ENCODE measurements around the gene GNAT1.

GNAT1 gene

DNA sequence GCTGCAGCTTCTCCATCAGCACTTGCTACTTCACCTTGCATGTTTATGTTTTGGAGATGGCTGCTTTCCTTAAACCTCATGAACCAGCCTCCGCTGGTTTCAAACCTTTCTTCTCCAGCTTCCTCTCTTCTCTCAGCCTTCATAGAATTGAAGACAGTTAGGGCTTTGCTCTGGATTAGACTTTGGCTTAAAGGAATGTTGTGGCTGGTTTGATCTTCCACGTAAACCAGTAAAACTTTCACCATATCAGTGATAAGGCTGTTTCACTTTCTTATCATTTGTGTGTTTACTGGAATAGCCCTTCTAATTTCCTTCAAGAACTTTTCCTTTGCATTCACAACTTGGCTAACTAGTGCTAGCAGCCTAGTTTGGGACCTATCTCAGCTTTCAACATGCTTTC is 11.7 kb upstream of the GNAT1 start:
- H3K4me1 Mint-ChIP-seq: no peaks in the 10 kb centered on the region
- H3K27ac Mint-ChIP-seq: no peak overlapping the region
- H3K36me3 Mint-ChIP-seq: no peaks in the 10 kb centered on the region
- peaks cover 15% of the 10 kb centered on the region for H3K27me3 Mint-ChIP-seq
- H3K9me3 Mint-ChIP-seq: no peaks in the 10 kb centered on the region
- DNase-seq (ENCODE audit: low spot score in 2 of 2) (no peak), ATAC-seq (ENCODE audit: low read depth) (no peak)
- no peak overlapping the region for H3K4me3 Mint-ChIP-seq

- Mint-ChIP-seq H3K9me3 (no peaks in the 10 kb centered on the region), H3K27ac (no peak overlapping the region), H3K27me3 (peaks cover 14% of the 10 kb centered on the region), H3K4me1 (no peaks in the 10 kb centered on the region), H3K4me3 (no peak overlapping the region), H3K36me3 (no peaks in the 10 kb centered on the region)
- ATAC-seq (ENCODE audit: low read depth): no peak
- DNase-seq (ENCODE audit: low spot score in 2 of 2): no peak
Measured at GRCh38 chr3:50181985-50182384, 9.4 kb upstream of the GNAT1 start.

DNA sequence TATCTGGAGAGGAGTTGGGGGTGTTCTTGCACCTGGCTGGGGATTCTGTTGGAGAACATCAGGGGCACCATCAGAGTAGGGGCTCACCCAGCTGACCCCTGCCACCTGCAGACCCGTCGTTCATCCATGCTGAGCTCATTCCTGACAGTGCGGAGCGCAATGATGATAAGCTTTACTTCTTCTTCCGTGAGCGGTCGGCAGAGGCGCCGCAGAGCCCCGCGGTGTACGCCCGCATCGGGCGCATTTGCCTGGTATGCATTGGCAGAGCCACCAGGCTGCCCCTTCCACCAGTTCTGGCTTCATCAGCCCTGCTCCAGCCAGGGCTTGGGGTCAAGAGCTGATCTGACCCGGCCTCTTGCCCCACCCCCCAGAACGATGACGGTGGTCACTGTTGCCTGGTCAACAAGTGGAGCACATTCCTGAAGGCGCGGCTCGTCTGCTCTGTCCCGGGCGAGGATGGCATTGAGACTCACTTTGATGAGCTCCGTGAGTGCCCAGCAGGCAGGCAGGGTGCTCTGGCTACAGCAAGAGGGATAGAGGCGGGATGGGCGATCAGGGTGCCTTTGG is 8.8 kb upstream of the GNAT1 start:
- no peaks in the 10 kb centered on the region for H3K36me3 Mint-ChIP-seq
- DNase-seq (ENCODE audit: low spot score in 2 of 2): no peak
- H3K4me3 Mint-ChIP-seq: no peak overlapping the region
- H3K27me3 Mint-ChIP-seq: peaks cover 14% of the 10 kb centered on the region
- H3K9me3 Mint-ChIP-seq: no peaks in the 10 kb centered on the region
- no peak overlapping the region for H3K27ac Mint-ChIP-seq
- ATAC-seq (ENCODE audit: low read depth): no peak
- H3K4me1 Mint-ChIP-seq: no peaks in the 10 kb centered on the region

- ATAC-seq (ENCODE audit: low read depth): no peak
- no peaks in the 10 kb centered on the region for H3K36me3 Mint-ChIP-seq
- H3K4me1 Mint-ChIP-seq: no peaks in the 10 kb centered on the region
- H3K9me3 Mint-ChIP-seq: no peaks in the 10 kb centered on the region
- peaks cover 14% of the 10 kb centered on the region for H3K27me3 Mint-ChIP-seq
- no peak for DNase-seq (ENCODE audit: low spot score in 2 of 2)
- no peak overlapping the region for H3K27ac Mint-ChIP-seq
- no peak overlapping the region for H3K4me3 Mint-ChIP-seq
Measured at GRCh38 chr3:50183755-50184154, 7.7 kb upstream of the GNAT1 start.

DNA sequence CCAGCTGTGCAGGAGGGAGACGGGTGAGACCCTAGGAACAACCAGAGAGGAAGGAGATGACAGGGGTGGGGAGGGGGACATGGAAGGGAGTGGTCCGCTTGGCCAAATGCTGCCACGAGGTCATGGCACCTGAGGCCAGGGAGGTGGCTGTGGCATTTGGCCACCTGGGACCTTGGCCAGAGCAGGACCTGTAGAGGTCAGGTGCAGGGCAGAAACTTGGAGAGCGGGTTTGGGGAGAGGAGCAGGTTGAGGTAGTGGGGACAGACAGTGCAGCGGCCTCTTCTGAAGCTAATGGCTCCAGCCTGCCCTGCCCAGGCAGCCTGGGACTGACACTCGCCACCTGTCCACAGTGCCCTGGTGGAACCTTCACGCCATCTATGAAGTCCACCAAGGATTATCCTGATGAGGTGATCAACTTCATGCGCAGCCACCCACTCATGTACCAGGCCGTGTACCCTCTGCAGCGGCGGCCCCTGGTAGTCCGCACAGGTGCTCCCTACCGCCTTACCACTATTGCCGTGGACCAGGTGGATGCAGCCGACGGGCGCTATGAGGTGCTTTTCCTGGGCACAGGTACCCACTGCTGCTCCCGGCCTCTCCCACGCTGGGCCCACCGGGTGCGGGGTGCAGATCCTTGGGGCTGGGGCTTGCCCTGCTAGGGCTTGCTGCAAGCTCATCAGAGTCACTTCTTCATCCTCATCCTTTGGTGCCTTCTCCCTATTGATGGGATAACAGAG is 7.0 kb upstream of the GNAT1 start:
- Mint-ChIP-seq H3K27me3 (peaks cover 14% of the 10 kb centered on the region), H3K36me3 (no peaks in the 10 kb centered on the region), H3K4me1 (no peaks in the 10 kb centered on the region), H3K27ac (no peak overlapping the region), H3K9me3 (no peaks in the 10 kb centered on the region), H3K4me3 (no peak overlapping the region)
- no peak for ATAC-seq (ENCODE audit: low read depth)
- DNase-seq (ENCODE audit: low spot score in 2 of 2): no peak

GRCh38 chr3:50185230-50185629 is 6.2 kb upstream of the GNAT1 start:
- DNase-seq (ENCODE audit: low spot score in 2 of 2) (no peak), ATAC-seq (ENCODE audit: low read depth) (no peak)
- Mint-ChIP-seq H3K27me3 (peaks cover 10% of the 10 kb centered on the region), H3K36me3 (no peaks in the 10 kb centered on the region), H3K4me1 (no peaks in the 10 kb centered on the region), H3K27ac (no peak overlapping the region), H3K9me3 (no peaks in the 10 kb centered on the region), H3K4me3 (no peak overlapping the region)

GRCh38 chr3:50186096-50186495 is 5.3 kb upstream of the GNAT1 start:
- Mint-ChIP-seq H3K36me3 (no peaks in the 10 kb centered on the region), H3K27me3 (peaks cover 10% of the 10 kb centered on the region), H3K4me1 (peaks cover 3% of the 10 kb centered on the region), H3K9me3 (no peaks in the 10 kb centered on the region), H3K27ac (no peak overlapping the region), H3K4me3 (no peak overlapping the region)
- ATAC-seq (ENCODE audit: low read depth) (no peak), DNase-seq (ENCODE audit: low spot score in 2 of 2) (no peak)

DNA sequence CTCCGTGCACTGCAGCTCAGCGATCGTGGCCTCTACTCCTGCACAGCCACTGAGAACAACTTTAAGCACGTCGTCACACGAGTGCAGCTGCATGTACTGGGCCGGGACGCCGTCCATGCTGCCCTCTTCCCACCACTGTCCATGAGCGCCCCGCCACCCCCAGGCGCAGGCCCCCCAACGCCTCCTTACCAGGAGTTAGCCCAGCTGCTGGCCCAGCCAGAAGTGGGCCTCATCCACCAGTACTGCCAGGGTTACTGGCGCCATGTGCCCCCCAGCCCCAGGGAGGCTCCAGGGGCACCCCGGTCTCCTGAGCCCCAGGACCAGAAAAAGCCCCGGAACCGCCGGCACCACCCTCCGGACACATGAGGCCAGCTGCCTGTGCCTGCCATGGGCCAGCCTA is 3.7 kb upstream of the GNAT1 start:
- no peak overlapping the region for H3K4me3 Mint-ChIP-seq
- H3K4me1 Mint-ChIP-seq: peaks cover 5% of the 10 kb centered on the region
- H3K9me3 Mint-ChIP-seq: no peaks in the 10 kb centered on the region
- no peak overlapping the region for H3K27ac Mint-ChIP-seq
- H3K36me3 Mint-ChIP-seq: no peaks in the 10 kb centered on the region
- ATAC-seq (ENCODE audit: low read depth) (no peak), DNase-seq (ENCODE audit: low spot score in 2 of 2) (no peak)
- peaks cover 10% of the 10 kb centered on the region for H3K27me3 Mint-ChIP-seq

GRCh38 chr3:50189274-50189673 is 2.1 kb upstream of the GNAT1 start:
- ATAC-seq (ENCODE audit: low read depth): peak; percentile 53
- Mint-ChIP-seq H3K36me3 (no peaks in the 10 kb centered on the region), H3K27me3 (peaks cover 2% of the 10 kb centered on the region), H3K4me3 (no peak overlapping the region), H3K4me1 (peaks cover 5% of the 10 kb centered on the region), H3K27ac (no peak overlapping the region), H3K9me3 (no peaks in the 10 kb centered on the region)
- DNase-seq (ENCODE audit: low spot score in 2 of 2): no peak

DNA sequence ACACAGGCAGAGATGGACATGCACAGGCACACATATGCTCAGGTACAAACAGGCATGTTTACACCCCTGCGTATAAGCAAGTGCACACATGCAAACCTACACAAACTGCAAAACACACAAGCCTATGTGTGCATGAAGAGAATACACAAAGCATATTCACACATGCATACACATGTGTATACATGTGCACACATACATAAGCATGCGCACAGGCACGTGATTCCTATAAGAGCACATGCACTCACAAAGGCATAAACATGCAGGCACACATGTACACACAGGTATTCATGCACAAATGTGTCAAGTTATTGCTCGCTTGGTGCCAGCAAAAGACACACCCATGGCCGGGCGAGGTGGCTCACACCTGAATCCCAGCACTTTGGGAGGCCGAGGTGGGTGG is 1.4 kb upstream of the GNAT1 start:
- ATAC-seq (ENCODE audit: low read depth): no peak
- H3K27me3 Mint-ChIP-seq: peaks cover 6% of the 10 kb centered on the region
- H3K27ac Mint-ChIP-seq: no peak overlapping the region
- no peak for DNase-seq (ENCODE audit: low spot score in 2 of 2)
- no peak overlapping the region for H3K4me3 Mint-ChIP-seq
- peaks cover 5% of the 10 kb centered on the region for H3K4me1 Mint-ChIP-seq
- no peaks in the 10 kb centered on the region for H3K36me3 Mint-ChIP-seq
- no peaks in the 10 kb centered on the region for H3K9me3 Mint-ChIP-seq

DNA sequence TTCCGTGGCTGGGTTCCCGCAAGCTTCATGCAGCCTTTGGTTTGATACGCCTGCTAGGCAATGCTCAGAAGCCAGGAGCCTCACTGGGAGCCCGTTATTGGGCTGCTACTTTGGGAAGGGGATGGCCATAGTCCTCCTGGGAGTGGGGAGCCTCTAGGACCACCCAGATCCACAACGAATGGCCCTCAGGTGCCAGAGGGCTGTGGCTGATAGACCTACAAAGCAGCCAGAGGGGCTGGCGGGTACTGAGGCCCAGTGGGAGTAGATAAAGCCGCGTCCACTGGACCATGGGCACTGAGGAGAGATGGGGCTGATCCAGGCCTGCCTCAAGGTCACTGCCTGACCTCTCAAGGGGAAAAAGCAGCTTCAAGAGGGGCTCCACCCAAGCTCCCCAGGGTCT is 714 bp downstream of the GNAT1 start:
- no peak for ATAC-seq (ENCODE audit: low read depth)
- Mint-ChIP-seq H3K9me3 (no peaks in the 10 kb centered on the region), H3K27me3 (peaks cover 9% of the 10 kb centered on the region), H3K36me3 (no peaks in the 10 kb centered on the region), H3K27ac (no peak overlapping the region), H3K4me1 (peaks cover 5% of the 10 kb centered on the region), H3K4me3 (no peak overlapping the region)
- DNase-seq (ENCODE audit: low spot score in 2 of 2): no peak

- H3K9me3 Mint-ChIP-seq: no peaks in the 10 kb centered on the region
- peaks cover 5% of the 10 kb centered on the region for H3K4me1 Mint-ChIP-seq
- peak; percentile 92 to 96 for DNase-seq (ENCODE audit: low spot score in 2 of 2)
- ATAC-seq (ENCODE audit: low read depth): peak; percentile 55
- H3K4me3 Mint-ChIP-seq: no peak overlapping the region
- peaks cover 9% of the 10 kb centered on the region for H3K27me3 Mint-ChIP-seq
- H3K27ac Mint-ChIP-seq: no peak overlapping the region
- H3K36me3 Mint-ChIP-seq: no peaks in the 10 kb centered on the region
Measured at GRCh38 chr3:50192689-50193141, 1.3 kb downstream of the GNAT1 start.

DNA sequence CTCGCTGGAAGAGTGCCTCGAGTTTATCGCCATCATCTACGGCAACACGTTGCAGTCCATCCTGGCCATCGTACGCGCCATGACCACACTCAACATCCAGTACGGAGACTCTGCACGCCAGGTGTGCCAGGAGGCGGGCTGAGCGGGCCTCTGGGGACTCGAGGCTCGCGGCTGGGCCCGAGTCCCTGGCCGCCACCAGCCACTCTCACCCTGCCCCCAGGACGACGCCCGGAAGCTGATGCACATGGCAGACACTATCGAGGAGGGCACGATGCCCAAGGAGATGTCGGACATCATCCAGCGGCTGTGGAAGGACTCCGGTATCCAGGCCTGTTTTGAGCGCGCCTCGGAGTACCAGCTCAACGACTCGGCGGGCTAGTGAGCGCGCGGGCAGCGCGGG is 1.9 kb downstream of the GNAT1 start:
- no peak for DNase-seq (ENCODE audit: low spot score in 2 of 2)
- Mint-ChIP-seq H3K4me1 (peaks cover 5% of the 10 kb centered on the region), H3K27me3 (peaks cover 9% of the 10 kb centered on the region), H3K9me3 (no peaks in the 10 kb centered on the region), H3K4me3 (no peak overlapping the region), H3K36me3 (no peaks in the 10 kb centered on the region), H3K27ac (no peak overlapping the region)
- ATAC-seq (ENCODE audit: low read depth): no peak

- ATAC-seq (ENCODE audit: low read depth): no peak
- H3K4me1 Mint-ChIP-seq: peaks cover 5% of the 10 kb centered on the region
- peaks cover 9% of the 10 kb centered on the region for H3K27me3 Mint-ChIP-seq
- no peaks in the 10 kb centered on the region for H3K9me3 Mint-ChIP-seq
- H3K27ac Mint-ChIP-seq: no peak overlapping the region
- no peak overlapping the region for H3K4me3 Mint-ChIP-seq
- no peak for DNase-seq (ENCODE audit: low spot score in 2 of 2)
- H3K36me3 Mint-ChIP-seq: no peaks in the 10 kb centered on the region
Measured at GRCh38 chr3:50193746-50194127, 2.3 kb downstream of the GNAT1 start.
